HG03432 (cell line): Measurements from ENCODE around the gene IL13RA1.
A peak's percentile ranks its signal among the peaks of the same experiment; 100 is the strongest.
"Not testable (repeated sequence)": the region's sequence is repeated elsewhere in the genome, so short reads cannot be mapped to it uniquely, and the experiment has no call there.

Source experiments
- ATAC-seq: cut with Tn5 transposase; IDR thresholded peaks from one replicate; pipeline ENCODE4 v1.9.1; 2021; ENCODE audit warnings: mild to moderate bottlenecking, moderate library complexity; ENCODE audit not compliant: unreplicated experiment

IL13RA1 gene

GRCh38 chrX:118772051-118772450 is 44.6 kb downstream of the IL13RA1 start:
- ATAC-seq = no peak

GRCh38 chrX:118773782-118774181 is 46.4 kb downstream of the IL13RA1 start:
- no peak for ATAC-seq

DNA sequence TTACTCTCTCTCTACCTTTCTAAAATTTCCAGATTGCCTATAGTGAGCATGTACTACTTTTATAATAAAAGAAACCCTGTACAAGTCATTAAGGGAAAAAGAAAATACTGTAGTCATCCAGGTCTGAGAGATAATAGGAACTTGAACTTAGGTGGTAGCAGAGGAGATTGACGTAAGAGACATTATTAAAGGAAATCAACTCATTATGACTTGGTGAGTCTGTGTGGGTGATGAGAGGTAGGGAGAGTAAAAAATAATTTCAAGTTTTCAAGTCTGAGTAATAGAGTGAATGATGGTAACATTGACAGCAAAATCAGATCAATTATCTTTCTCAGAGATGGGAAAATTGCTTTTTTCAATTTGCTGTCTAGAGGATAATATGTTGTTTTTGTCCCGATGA is 52.2 kb downstream of the IL13RA1 start:
- ATAC-seq = no peak

- ATAC-seq = no peak
Measured at GRCh38 chrX:118780509-118780908, 53.1 kb downstream of the IL13RA1 start.

GRCh38 chrX:118780911-118781310 is 53.5 kb downstream of the IL13RA1 start:
- no peak for ATAC-seq

- no peak for ATAC-seq
Measured at GRCh38 chrX:118795528-118796280, 68.3 kb downstream of the IL13RA1 start.

- ATAC-seq = no peak
Measured at GRCh38 chrX:118802857-118803256, 75.5 kb downstream of the IL13RA1 start.

GRCh38 chrX:118807151-118808017 is 80.0 kb downstream of the IL13RA1 start:
- no peak for ATAC-seq

DNA sequence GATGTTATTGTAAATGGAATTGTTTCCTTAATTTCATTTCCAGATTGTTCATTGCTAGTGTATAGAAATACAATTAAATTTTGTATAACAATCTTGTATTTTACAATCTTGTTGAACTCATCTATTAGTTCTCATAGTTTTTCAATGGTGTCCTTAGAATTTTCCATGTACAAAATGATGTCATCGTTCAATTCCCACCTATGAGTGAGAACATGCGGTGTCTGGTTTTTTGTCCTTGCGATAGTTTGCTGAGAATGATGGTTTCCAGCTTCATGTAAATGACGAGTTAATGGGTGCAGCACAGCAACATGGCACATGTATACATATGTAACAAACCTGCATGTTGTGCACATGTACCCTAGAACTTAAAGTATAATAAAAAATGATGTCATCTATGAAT is 89.9 kb downstream of the IL13RA1 start:
- not testable (repeated sequence) for ATAC-seq

GRCh38 chrX:118823263-118824172 is 96.1 kb downstream of the IL13RA1 start, which contains the start of gene ZCCHC12:
TSS of gene ZCCHC12 (plus strand) at chrX:118823824. CDS start at chrX:118825245, 1,421 bp downstream.
- ATAC-seq = peak; percentile 82

- ATAC-seq = no peak
Measured at GRCh38 chrX:118824173-118824730, 96.8 kb downstream of the IL13RA1 start.

DNA sequence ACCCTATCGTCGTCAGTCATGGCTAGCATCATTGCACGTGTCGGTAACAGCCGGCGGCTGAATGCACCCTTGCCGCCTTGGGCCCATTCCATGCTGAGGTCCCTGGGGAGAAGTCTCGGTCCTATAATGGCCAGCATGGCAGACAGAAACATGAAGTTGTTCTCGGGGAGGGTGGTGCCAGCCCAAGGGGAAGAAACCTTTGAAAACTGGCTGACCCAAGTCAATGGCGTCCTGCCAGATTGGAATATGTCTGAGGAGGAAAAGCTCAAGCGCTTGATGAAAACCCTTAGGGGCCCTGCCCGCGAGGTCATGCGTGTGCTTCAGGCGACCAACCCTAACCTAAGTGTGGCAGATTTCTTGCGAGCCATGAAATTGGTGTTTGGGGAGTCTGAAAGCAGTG is 97.8 kb downstream of the IL13RA1 start:
- no peak for ATAC-seq

DNA sequence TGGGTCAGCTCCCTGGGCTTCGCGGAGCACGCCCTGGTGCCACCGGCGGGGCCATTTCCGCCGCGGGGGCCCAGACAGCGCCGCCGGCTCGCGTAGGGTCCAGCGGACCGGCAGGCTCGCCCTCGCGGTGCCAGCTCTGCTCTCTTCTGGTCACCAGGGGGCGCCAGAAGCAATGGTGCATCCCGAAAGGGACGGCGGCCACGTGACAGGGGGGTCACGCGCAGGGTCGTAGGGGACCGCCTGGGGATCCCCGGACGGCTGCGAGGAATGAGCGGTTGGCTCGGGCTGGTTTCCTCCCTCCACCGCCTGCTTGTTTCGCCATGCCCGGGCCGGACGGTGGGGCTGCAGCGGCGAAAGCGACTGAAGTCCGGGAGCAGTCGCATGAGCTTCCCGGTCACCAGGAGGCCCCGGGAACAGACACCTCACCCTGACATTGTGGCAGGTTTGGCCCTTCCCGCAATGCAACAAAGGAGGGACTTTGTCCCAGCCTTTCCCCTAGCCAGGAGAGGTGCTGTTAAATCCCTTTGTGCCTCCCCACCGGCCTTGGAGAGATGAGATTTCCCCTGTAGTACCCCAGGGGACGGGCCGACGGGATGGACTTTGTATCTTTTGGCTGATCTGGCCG is 112.0 kb downstream of the IL13RA1 start:
- peak; percentile 85 for ATAC-seq
